HCT116 (cell line): ENCODE data around the gene TTLL5. TPM values are rescaled to one million over a fixed set of nuclear protein-coding genes. Genes with fewer than 3 reads are reported as not detected.

Source experiments
- ATAC-seq: fragments of 200-7000 bp; cut with Tn5 transposase; 2 replicates; pipeline ENCODE4 v1.9.1; 2020; ENCODE audit warnings: mild to moderate bottlenecking, moderate library complexity
- BruUV-seq: library from RNA; stranded (reverse); fragments of 400-500 nt; replicated peaks from 2 replicates; lab custom pipeline; 2021; lab: Mats Ljungman, UMichigan
- CTCF ChIA-PET: fragments of 300-600 bp; sonication (Branson Sonifier 250); formaldehyde crosslinking; loops from one replicate; lab custom pipeline; 2021; ENCODE audit warnings: antibody characterized with exemption; lab: Charles Lee
- POLR2A ChIA-PET: fragments of 300-600, 350-600 bp; sonication (Branson Sonifier 250); formaldehyde crosslinking; loops from one replicate; lab custom pipeline; 2021; ENCODE audit warnings: antibody characterized with exemption; lab: Charles Lee
- RAD21 ChIA-PET, 2 experiments: fragments of 300-600 bp; sonication (Branson Sonifier 250); formaldehyde crosslinking; loops; one replicate each; lab custom pipeline; 2023; ENCODE audit warnings: low total read pairs in 2 of 2; ENCODE audit not compliant: uncharacterized antibody in 2 of 2, unreplicated experiment in 2 of 2, low non-redundant PET in 1 of 2; lab: Charles Lee
- DNase-seq: peaks from one replicate; pipeline ENCODE4 v3.0.0-alpha.2; 2010; ENCODE audit warnings: low read depth, low spot score
- H2AFZ ChIP-seq: fragments of 200-600 bp; shearing (Covaris generic), sonication (generic); 2 replicates; pipeline ENCODE4 v1.6.1; 2017; ENCODE audit warnings: low read depth, mixed run types, mixed read lengths, antibody characterized with exemption, low read length; ENCODE audit not compliant: poor library complexity, severe bottlenecking
- H3K27ac ChIP-seq: 2 replicates; pipeline ENCODE4 v1.5.1; 2012; ENCODE audit warnings: low read depth, low read length
- H3K27me3 ChIP-seq: fragments of 200-600 bp; sonication (generic); 2 replicates; pipeline ENCODE4 v1.6.1; 2016; ENCODE audit warnings: mixed run types, low read length, mixed read lengths; ENCODE audit not compliant: insufficient read depth
- H3K36me3 ChIP-seq, 2 experiments: fragments of 200-500 bp in 1 of 2; fragments of 200-600 bp in 1 of 2; sonication (Bioruptor generic) in 1 of 2; sonication (generic) in 1 of 2; 2 replicates each; pipeline versions ENCODE4 v1.5.1 to v1.6.1; 2014 to 2016; ENCODE audit warnings: low read length in 2 of 2, inconsistent platforms in 1 of 2, mixed read lengths in 1 of 2, mixed run types in 1 of 2; ENCODE audit not compliant: insufficient read depth in 2 of 2, control insufficient read depth in 1 of 2
- H3K4me1 ChIP-seq, 2 experiments: fragments of 200-600 bp in 1 of 2; sonication (generic) in 1 of 2; 2 replicates each; pipeline versions ENCODE4 v1.5.1 to v1.6.1; 2012 to 2017; ENCODE audit warnings: low read length in 2 of 2, inconsistent platforms in 1 of 2, mild to moderate bottlenecking in 1 of 2, mixed read lengths in 1 of 2, mixed run types in 1 of 2, moderate library complexity in 1 of 2; ENCODE audit not compliant: insufficient read depth in 2 of 2, control insufficient read depth in 1 of 2
- H3K4me2 ChIP-seq: fragments of 200-600 bp; sonication (generic); 2 replicates; pipeline ENCODE4 v1.6.1; 2017; ENCODE audit warnings: mixed run types, low read length, mixed read lengths
- H3K4me3 ChIP-seq, 2 experiments: fragments of 200-600 bp in 1 of 2; sonication (generic) in 1 of 2; replicated peaks in 1 of 2; 2 replicates each; pipeline ENCODE4 v1.5.1; 2011 to 2016; ENCODE audit warnings: low read length in 2 of 2, control low read depth in 1 of 2, low read depth in 1 of 2, mild to moderate bottlenecking in 1 of 2, mixed read lengths in 1 of 2, mixed run types in 1 of 2
- H3K79me2 ChIP-seq: fragments of 200-600 bp; sonication (generic); 2 replicates; pipeline ENCODE4 v1.6.1; 2017; ENCODE audit warnings: mild to moderate bottlenecking, mixed run types, low read length, moderate library complexity, mixed read lengths; ENCODE audit not compliant: insufficient read depth
- H3K9ac ChIP-seq: fragments of 200-600 bp; sonication (generic); 2 replicates; pipeline ENCODE4 v1.6.1; 2016; ENCODE audit warnings: low read length, mixed read lengths
- H3K9me2 ChIP-seq: fragments of 200-600 bp; sonication (generic), shearing (Covaris generic); 2 replicates; pipeline ENCODE4 v1.6.1; 2017; ENCODE audit warnings: mixed run types, mild to moderate bottlenecking, moderate library complexity; ENCODE audit not compliant: insufficient read depth
- H3K9me3 ChIP-seq, 2 experiments: fragments of 200-500 bp in 1 of 2; fragments of 200-600 bp in 1 of 2; sonication (Bioruptor generic) in 1 of 2; sonication (generic) in 1 of 2; 2 replicates each; pipeline ENCODE4 v1.6.1; 2014 to 2017; ENCODE audit warnings: low read length in 2 of 2, mixed read lengths in 2 of 2, inconsistent platforms in 1 of 2, low read depth in 1 of 2, mild to moderate bottlenecking in 1 of 2, mixed run types in 1 of 2, moderate library complexity in 1 of 2; ENCODE audit not compliant: control insufficient read depth in 1 of 2, insufficient read depth in 1 of 2
- H4K20me1 ChIP-seq: fragments of 200-600 bp; sonication (generic), shearing (Covaris generic); 2 replicates; pipeline ENCODE4 v1.6.1; 2017; ENCODE audit warnings: mixed run types, mild to moderate bottlenecking, moderate library complexity; ENCODE audit not compliant: insufficient read depth
- ATF3 ChIP-seq: IDR thresholded peaks from 2 replicates; pipeline ENCODE4 v1.6.1; 2012
- CBX3 ChIP-seq: IDR thresholded peaks from 2 replicates; pipeline ENCODE4 v1.6.1; 2012; ENCODE audit warnings: low read depth
- MAX ChIP-seq: IDR thresholded peaks from 2 replicates; pipeline ENCODE4 v1.6.1; 2012
- REST ChIP-seq: IDR thresholded peaks from 2 replicates; pipeline ENCODE4 v1.6.1; 2012; ENCODE audit warnings: low read depth
- SP1 ChIP-seq: IDR thresholded peaks from 2 replicates; pipeline ENCODE4 v1.6.1; 2012; ENCODE audit warnings: low read depth
- ZFX ChIP-seq: fragments of 450-650 bp; IDR thresholded peaks from 2 replicates; pipeline ENCODE4 v1.6.1; 2017
- intact Hi-C: fragments of 100-400 bp; cut with micrococcal nuclease; formaldehyde crosslinking; loops from 2 replicates; pipeline ENCODE4 v1.10.0; 2022
- total RNA-seq: library from RNA; stranded (reverse); gene quantifications from one replicate; pipeline ENCODE4 v1.2.1, GENCODE V29; 2021; ENCODE audit not compliant: unreplicated experiment

TTLL5 gene
- total RNA-seq, 1 experiment from 2014 or later: 26.2 TPM

- intact Hi-C loops: no loop called here
- DNase-seq (no peak), ATAC-seq (no peak)
- H3K27me3 ChIP-seq: no peaks in the 10 kb centered on the region
- no peaks in the 10 kb centered on the region for H3K4me1 ChIP-seq
- ChIA-PET CTCF (interaction anchor here (1.2 kb wide), 1 partner anchor 58 kb away, joined by 3 read pairs; no protein-coding TSS in a partner anchor), RAD21 (no interaction called here)
- H3K27ac ChIP-seq: no peak overlapping the region
- TF ChIP-seq MAX: no peak
- TF ChIP-seq SP1: no peak
- TF ChIP-seq REST: no peak
- TF ChIP-seq CBX3: no peak
- no peak for TF ChIP-seq ZFX
- TF ChIP-seq ATF3: no peak
- TF ChIP-seq, all 23 proteins: peak for 0
- Histone ChIP-seq H3K4me3 (no peak overlapping the region), H3K9ac (no peak overlapping the region), H3K9me3 (no peaks in the 10 kb centered on the region), H4K20me1 (no peaks in the 10 kb centered on the region), H2AFZ (no peak overlapping the region), H3K4me2 (no peak overlapping the region), H3K36me3 (no peaks in the 10 kb centered on the region), H3K79me2 (no peaks in the 10 kb centered on the region), H3K9me2 (no peaks in the 10 kb centered on the region)
- no TSS peak for BruUV-seq
- POLR2A ChIA-PET: no interaction called here
These were observed 188.4 kb downstream of the TTLL5 start for GRCh38 chr14:75849300-75849895.
